DMS 273 treated with DMSO at 0.1 percent for 48 hours (cell line): ENCODE measurements around the gene ANKS1B.
"Not testable (repeated sequence)": the region's sequence is repeated elsewhere in the genome, so short reads cannot be mapped to it uniquely, and the experiment has no call there.

Experiments
- DNase-seq: peaks from one replicate; lab custom pipeline; 2025; lab: John Stamatoyannopoulos, UW

The ANKS1B gene

DNA sequence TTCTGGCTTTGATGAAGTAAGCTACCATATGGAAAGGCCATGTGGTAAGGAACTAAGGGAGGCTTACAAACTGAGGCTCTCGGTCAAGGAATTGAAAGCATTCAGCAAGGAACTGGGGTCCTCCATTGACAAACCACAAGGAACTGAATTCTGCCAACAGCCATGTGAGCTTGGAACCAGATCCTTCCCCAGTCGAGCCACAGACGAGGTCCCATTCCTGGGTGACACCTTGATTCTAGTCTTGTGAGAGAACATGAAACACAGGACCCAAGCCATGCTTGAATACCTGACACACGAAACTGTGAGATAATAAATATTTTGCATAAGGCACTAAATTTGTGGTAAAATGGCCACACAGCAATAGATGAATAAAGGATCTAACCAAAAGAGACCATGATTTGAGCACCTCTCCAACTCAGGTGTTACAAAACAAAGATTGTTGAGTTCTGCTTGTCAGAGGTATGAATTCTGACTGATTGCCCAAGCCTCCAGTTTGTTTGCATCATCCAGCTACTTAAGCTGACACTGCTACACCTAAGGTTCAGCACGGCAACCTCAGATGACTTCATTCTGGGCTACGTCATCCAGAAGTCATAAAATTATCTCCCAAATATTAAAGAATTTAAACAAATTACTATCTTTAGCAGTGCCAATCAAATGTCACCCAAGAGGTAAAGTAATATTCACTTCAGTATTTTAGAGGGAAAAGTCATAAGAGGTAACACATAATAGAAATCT lies 277.8 kb downstream of the ANKS1B start:
- DNase-seq, result no peak

DNA sequence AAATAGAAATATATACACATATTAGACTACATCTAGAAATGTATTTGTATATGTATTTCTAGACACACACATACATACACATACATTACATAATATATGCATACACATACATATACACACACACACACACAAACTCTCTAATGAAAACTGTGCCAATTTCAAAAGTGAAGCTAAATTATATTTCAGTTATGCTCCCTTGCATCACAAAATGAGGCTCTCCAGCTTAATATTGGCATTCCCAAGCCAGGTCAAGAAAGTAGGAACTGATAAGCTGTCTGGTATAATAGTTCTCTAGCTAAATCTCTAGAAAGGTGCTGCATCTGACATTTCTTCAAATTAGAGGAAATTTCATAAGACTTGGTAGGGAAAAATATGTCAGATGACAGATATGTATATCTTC lies 280.3 kb downstream of the ANKS1B start:
- DNase-seq, result no peak

DNA sequence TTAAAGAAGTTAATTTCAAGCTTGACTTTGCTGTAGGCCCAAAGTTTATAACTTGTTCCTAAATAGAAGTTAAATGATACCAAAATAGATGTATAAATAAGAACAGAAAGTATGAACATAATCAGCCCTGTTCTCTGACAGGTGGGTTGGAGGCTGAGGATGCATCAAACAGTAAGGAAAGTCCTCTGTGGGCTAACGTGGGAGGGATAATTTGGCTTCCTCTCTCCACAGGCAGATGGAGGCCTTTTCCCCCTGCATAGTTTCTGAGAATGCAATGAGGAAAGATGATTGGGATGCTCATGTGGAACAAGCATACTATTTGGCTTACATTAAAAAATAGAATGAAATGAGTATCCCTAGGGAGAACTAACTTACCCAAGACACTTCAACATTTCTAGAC lies 280.7 kb downstream of the ANKS1B start:
- no peak for DNase-seq

DNA sequence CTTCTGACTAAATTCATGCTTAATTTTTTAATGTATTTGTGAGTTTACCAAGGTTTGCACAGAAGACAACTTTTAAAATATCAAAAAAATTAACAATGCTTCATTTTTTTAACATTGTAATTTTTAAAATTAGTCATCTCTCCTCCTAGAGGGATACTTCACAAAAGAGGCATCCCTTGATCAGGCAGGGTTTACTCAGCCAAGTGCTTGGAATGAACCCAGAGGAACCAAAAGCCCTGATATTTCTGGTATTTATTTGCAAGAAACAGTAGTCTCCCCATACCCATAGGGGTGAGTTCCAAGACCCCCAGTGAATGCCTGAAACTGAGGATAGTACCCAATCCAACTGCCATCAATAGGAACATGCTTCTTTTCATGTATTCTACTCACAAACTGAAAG lies 284.7 kb downstream of the ANKS1B start:
- DNase-seq, result no peak

DNA sequence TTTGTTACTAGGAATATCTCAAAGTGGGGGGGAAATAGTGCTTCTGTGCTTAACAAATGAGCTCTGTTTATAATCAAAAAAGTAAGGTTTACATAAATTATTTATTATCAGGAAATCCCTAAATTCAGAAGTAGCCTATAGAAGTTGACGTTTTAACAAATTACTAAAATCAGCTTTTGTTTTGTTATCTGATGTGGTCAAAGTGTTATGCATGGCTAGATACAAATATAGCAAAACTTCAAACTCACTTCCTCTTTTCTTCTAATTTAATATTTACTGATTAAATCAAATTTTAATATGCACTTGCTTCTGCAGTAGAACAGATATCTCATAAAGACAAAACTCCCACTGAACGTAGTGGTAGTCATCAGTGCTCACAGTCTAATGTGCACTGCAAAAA lies 289.7 kb downstream of the ANKS1B start:
- DNase-seq, result no peak

DNA sequence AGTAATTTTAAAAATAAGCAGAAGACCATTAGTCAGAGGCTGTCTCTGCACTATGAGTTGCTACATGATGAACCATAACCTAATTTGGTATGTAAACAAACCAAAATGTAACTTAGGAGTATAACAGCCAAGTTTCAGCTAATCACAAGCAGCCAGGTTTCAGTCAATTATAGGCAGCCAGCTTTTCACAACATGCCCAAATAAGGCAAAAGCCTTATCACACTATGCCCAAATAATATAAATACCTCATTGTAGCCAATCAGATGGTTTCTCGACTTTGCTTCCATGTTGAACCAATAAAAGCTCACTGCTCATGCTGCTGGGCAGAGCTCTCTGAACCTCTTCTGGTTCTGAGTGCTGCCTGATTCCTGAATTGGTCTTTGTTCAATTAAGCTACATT lies 298.6 kb downstream of the ANKS1B start:
- DNase-seq, result no peak

DNA sequence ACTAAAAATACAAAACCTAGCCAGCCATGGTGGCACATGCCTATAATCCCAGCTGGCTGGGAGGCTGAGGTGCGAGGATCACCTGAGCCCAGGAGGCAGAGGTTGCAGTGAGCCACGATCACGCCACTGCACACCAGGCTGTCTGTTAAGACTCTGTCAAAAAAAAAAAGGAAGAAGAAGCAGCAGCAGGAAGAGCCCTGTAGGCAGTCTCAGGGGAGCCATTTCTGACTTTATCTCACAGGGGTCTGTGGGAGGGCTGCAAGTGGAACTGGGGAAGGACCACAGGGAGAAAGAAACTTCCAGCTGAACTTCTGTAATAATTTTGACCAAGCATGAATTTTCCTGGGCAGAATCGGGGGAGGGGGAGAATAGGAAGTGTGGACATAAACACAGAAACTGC lies 304.5 kb downstream of the ANKS1B start:
- DNase-seq, result no peak

DNA sequence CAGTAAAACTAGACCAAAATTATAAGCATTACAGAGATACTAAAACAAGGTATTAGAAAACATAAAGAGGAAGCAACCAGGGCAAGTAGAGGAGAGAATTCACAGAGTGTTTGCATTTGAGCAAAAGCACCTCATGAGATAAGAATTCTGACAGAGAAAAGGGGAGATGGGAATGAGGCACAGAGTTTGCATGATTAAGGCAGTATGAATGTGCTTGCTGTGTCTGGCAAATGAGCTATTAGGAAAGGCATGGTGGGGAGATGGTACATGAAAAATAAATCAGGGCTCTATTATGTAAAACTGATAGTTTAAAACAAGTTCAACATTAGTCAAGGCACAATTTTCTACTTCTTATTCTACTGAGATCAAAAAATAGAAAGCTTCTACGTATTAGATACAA lies 314.1 kb downstream of the ANKS1B start:
- DNase-seq, result no peak

DNA sequence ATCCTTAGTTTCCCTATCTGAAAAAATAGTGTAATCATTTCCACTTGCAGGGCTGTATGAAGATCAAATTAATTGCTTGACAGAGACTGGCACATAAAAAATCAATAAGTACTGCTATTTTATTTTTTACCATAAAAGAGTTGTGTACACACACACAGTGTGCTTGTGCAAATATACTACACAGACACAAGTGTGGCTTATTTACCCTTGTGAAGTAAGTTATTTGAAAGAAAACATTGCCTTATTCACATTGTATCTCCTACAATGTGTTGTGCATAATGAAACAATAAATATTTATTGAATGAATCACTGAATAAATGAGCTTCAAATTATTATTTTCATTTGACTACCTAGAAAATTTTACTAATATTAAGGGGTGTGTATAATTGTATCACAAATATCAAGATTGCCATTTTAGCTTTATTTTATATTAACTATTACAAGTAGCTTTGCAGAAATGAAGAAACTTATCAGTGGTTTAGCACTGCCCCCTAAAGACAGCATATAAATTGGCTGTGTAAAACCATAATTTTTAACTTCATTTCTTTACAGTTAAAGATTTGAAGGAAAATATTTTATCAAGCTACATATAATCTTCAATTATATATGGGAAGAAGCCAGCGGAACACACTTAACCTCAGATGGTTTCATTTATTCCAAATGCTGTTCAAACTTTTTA lies 325.9 kb downstream of the ANKS1B start:
- no peak for DNase-seq

DNA sequence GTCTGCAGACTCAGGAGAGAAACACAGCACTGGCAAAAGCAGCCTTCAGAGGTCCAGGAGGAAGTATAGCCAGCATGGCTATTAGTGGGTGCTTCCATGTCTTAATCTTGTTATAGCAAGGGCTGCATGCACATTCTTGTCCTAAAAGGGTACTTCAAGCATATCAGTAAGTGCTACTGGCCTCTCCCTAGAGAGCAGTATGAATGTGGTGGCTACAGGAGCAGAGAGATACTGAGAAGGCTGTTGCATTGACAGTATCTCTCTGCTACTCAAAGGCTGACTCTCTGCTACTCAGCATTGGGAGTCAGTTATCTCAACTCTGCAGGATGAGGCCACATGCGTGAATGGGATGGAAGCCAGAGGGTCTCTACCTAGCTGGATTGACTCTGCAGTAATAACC lies 335.2 kb downstream of the ANKS1B start:
- no peak for DNase-seq

DNA sequence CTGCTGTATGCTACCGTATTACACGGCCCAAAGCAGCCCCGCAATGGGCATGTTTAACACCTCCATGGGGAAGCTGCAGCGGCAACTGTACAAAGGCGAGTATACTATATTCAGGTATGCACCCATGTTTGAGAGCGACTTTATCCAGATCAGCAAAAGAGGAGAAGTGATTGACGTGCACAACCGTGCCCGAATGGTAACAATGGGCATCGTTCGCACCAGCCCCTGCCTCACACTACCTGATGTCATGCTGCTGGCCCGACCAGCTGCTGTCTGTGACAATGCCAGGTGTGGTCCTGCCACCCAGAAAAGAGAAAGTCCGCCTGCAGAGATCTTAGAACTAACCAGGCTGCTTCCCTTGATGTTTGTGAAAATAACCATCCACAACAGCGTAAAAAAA lies 336.6 kb downstream of the ANKS1B start:
- DNase-seq, result no peak

DNA sequence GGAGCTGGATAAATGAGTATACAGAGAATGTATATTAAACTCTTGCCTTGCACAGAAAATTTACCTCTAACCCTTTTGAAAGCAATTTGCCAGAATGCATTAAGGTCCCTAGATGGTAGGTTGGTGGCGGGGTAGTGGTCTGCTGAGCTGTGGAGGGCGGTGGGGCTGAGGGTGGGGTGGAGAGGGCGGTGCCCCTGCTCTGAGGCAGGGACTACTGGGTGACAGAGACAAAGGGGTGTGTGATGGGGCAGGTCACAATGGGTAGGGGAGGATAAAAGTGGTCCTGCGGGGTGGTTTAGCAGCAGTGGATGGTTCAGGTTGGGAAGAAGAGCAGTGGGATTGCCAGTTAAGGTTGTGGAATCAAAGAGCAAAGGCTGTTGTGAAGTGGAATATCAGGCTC lies 337.3 kb downstream of the ANKS1B start, which contains the start of gene GARIN6:
TSS of gene GARIN6 (plus strand) at position 301 of the 400 bp plus-strand sequence. CDS start 422 bp downstream, outside the sequence.
- no peak for DNase-seq

DNA sequence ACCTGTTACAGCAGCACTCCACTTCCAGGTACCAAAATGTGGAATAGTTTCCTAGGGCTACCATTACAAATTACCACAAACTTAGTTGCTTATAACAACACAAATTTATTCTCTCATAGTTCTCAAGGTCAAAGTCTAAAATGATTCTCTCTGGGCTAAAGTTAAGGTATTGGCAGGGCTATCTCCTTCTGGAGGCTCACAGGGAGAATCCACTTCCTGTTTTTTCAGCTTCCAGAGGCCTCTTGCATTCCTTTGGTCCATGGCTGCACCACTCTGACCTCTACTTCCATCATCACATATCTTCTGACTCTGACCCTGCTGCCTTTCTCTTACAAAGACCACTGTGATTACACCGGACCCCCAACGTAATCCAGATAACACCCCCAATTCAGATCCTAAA lies 340.1 kb downstream of the ANKS1B start:
- DNase-seq, result no peak

DNA sequence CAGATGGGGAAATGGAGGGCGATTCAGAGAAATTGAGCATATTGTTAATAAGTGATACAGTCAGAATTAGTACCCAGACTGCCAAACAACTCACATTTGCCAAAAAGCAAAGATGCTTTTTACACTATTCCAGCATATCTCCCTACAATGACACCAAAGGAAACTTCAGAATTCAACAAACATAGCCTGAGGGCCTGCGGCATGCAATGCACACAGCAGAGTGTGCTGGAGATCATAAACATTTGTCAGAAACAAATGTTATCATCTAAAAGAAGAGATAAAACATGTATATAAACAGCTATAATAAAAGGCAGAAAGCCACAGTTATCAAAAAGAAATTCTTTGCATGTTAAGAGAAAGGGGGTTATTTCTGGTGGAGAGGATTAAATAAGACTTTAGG lies 357.3 kb downstream of the ANKS1B start:
- DNase-seq, result no peak

DNA sequence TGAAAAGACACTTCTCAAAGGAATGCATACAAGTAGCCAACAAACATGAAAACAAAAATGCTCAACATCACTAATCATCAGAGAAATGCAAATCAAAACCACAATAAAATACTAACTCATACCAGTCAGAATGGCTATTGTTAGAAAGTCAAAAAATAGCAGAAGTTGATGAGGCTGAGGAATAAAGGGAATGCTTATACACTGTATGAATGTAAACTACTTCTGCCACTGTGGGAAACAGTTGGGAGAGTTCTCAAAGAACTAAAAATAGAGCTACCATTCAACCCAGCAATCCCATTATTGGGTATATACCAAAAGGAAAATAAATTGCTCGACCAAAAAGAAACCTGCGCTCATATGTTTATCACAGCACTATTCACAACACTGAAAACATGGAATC lies 360.1 kb downstream of the ANKS1B start:
- DNase-seq, result not testable (repeated sequence)

DNA sequence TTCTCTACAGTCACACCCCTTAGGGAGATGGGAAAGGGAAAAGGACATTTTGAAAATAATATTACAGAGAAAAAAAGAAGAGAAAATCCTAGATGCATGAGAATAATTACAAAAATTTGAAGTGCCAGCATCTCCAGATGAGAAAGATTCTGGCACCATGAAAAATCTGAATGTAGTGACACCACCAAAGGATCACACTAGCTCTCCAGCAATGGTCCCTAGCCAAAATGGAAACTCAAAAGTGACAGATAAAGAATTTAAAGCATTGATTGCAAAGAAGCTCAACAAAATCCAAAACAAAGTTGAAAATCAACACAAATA lies 364.6 kb downstream of the ANKS1B start:
- no peak for DNase-seq

DNA sequence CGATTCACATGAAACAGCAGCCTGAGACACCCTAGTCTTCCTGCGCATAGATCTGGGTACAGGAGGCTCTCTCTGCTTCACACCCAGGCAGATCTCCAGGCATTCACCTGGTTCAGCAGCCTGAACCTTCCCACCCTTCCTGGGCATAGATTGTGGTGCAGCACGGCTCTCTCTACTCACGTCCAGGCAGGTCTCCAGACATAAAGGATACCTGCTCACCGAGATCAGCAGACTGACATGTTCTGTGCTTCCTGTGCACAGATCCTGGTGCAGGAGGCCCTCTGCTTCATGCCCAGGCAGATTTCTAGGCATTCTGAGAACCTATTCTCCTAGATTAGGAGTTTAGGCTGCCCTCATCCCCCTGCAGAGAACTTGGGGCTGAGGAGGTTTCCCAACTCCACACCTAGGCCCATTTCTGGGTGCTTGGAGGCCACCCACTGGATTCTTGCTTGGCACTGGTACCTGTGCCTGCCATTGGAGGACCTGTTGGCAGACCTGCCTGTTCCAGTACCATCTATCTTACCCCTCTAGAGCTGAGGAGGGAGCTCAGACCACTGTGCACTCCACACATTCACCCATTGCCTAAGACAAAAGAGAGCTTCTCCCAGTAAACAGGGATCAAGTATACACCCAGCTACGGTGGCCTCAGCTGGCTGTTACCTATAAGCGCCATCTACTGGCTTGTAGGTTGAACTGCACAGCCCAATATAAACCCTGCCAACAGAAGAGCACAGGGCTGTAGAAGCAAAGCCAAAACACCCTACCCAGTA lies 365.2 kb downstream of the ANKS1B start:
- no peak for DNase-seq

DNA sequence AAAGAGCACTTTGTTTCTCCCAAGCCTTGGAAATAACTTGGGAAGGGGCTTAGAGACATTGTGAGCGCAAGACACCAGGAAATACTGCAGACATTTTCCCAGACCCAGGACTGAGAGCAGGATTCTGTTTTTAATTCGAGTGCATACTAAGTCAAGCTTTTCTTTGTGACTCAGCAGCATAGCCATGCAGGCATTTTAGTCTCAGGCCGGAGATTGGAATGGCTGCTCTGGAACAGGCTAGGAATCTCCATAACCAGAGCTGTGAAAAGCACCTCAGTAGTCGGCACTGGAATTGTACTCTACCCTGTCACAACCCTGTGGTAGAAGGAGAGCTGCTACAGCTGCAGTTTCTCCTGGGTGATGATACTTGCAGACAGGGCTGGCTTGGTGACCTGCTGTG lies 366.1 kb downstream of the ANKS1B start:
- no peak for DNase-seq

DNA sequence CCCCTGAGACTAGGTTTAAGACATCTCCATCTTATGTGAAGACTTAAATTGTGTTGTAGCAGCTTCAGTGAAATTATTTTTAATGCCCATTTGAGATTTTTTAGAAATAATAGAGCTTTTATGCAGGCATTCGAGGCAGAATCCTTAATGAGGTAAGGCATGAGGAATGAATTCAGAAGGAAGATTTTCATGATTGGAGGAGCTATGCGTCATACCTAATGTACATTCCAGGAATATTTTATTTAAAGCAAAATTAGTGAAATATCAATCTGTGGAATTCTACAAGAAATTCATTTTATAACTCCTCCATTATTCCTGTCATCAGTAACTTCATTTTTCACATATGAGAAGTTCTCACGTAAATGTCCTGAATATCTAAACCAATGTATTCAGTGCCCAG lies 373.1 kb downstream of the ANKS1B start:
- DNase-seq, result no peak

DNA sequence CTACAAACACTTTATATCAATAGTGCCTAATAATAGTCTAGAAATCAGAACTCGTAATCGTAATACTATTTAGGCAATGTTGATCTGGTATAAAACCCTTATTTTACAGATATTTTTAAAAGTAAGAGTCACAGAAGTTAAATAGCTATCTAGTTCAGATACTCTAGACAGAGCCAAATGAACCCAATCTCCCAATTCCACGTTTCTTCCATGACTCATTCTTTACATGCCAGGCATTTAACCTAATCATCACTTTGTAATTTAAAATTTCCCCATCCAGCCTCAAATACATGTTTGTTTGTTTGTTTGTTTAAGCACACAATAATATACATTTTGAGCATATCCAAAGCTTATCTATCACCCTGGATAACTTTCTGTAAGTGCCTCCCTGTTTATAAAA lies 373.6 kb downstream of the ANKS1B start:
- DNase-seq, result no peak

DNA sequence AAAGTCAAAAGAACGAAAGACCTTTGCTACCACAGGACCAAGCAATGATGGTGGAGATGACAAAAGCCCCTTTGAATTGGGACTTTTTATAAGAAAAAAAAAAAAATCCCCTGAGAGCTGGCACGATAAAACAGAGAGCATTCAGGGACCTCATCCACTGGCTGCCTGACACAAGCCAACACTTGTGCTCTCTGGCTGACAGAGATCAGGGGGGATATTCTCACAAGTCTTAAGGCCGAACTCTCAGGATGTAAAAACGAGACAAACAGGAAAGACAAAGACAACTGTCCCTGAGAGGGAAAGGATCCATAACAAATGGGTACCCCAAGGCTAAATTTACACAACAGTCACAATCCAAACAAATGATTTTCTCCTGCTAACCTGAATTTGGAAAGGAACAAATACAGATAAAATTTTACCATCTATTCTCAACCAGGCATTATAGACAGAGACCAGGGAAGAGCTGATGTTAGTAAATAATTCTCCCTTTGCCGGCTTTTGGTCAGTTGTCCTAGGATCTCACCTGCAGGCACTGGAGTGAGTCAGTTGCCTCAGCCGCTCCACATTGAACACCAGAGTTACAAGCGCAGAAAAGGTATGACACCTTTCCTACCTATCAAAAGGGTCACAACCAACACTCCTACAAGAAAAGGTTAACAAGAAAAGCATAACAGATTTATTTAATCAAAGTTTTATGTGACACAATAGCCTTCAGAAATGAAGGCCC lies 375.1 kb downstream of the ANKS1B start:
- no peak for DNase-seq

DNA sequence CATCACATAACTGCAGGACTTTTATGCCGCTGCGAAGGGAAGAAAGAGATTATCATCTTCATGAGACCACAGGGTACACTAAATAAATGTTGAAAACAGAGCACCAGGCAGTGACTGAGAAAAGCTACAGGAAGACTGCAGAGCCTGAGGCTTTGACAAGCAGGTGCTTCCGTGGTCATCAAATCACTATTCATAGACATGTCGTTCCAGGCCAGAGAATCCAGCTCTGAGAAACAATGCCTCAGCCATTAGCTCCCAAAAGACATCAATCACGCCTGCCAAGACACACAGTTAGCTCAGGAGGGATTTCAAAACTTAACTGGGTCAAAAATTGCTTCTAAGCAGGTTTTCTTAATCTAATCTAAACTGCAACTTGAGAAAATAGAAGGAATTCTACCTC lies 384.3 kb downstream of the ANKS1B start:
- no peak for DNase-seq

DNA sequence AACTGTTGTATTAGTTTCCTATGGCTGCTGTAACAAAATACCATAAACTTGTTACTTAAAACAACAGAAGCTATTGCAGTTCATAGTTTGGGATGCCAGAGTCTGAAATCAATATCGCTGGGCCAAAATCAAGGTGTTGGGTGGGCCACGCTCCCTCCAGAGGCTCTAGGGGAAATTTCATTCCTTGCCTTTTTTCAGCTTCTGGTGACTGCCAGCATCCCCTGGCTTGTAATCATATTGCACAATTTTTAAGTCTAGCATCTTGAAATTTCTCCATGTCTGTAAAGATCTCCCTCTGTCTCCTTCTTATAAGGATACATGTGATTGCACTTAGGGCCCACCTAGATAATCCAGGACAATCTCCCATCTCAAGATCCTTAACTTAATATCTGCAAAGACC lies 386.0 kb downstream of the ANKS1B start:
- DNase-seq, result no peak
